ENCODE data around the gene BCAP29. TPM values are rescaled to one million over a fixed set of nuclear protein-coding genes. Genes with fewer than 3 reads are reported as not detected.
"Not testable (repeated sequence)": the region's sequence is repeated elsewhere in the genome, so short reads cannot be mapped to it uniquely, and the experiment has no call there.

Gene BCAP29
- total RNA-seq (10 to 100 TPM; 11.0 to 11.7 TPM), total RNA-seq (0.25 to 2.2 (median 0.84) reads per million in 172 experiments)
- polyA plus RNA-seq (2013, experiment 1 of 2), result 16.4 TPM
- 21.0 TPM for polyA plus RNA-seq (2013, experiment 2 of 2)

DNA sequence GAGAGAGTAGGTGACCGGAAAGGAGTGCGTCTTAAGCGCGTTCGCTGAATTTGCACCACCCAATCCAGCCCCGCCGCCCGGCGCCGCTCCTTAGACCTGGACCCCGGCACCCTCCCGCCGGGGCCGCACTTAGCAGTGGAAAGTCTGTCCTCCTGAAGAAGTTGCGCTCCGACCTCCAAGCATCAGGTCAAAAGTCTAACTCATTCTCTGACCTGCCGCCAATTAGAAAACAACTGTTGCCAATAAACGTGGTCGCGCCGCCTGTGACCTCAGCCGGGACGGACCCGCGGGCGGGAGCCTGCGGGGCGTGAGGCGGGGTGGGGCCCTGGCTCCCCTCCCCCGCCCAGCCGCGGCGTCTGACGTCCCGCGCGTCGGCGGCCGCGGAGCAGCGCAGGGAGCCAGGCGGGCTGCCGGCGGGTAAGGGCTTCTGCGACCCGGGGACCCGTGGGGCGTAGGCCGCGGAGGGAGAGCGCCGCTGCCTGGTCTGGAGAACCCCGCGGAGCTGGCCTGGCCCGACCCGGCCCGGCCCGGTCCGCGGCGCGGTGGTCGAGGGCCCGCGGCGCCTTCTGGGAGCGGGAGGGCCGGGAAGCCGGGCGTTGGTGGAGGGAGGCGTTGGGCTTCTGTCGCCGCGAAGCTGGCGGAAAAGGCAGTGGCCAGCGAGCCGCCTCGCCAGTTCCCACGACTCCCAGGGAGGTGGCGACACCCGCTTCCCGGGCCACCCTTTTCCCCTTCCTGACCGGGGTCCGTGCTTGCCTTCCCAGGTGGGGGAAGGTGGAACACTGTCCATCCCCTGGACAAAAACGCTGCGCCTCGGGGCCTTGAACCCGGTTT, at the start of gene BCAP29:
TSS of gene BCAP29 (plus strand) at position 362 of the 831 bp plus-strand sequence. CDS start 527 bp downstream, outside the sequence.
- H3K4me1 Mint-ChIP-seq (ENCODE audit: low read depth), result peaks cover 26% of the 10 kb centered on the region
- Histone ChIP-seq H3K9me3 (ENCODE audit: control insufficient read depth in 1 of 2, insufficient read depth in 1 of 2, low read length in 2 of 2) (no peaks in the 10 kb centered on the region), H3K27ac (ENCODE audit: low read depth in 1 of 2, low read length in 2 of 2) (peak within 1 kb of the TSS; percentile 26 to 50), H3K36me3 (ENCODE audit: insufficient read depth, low read length) (no peaks in the 10 kb centered on the region), H3K4me3 (ENCODE audit: low read length) (peak within 1 kb of the TSS; percentile 87), H3K27me3 (ENCODE audit: control insufficient read depth in 1 of 2, insufficient read depth in 2 of 2, low read length in 2 of 2) (no peaks in the 10 kb centered on the region), H3K4me1 (ENCODE audit: insufficient read depth, low read length) (peaks cover 7% of the 10 kb centered on the region)
- CTCF ChIA-PET, result no interaction called here
- no peak for TF ChIP-seq CTCF (IDR thresholded peaks at IDR 0.05)
- DNase-seq, result peak; percentile 31 to 87 (median 54)
- H3K27me3 Mint-ChIP-seq, result no peaks in the 10 kb centered on the region
- intact Hi-C loops (cut with DNase I, micrococcal nuclease), result loop anchor here (2.0 to 10.0 kb wide), 4 partner anchors 15 to 315 kb away; partner anchors contain the start of genes COG5 (in 1 of the 2), DLD (in 1 of the 2) and DUS4L (in 1 of the 2)
- no peaks in the 10 kb centered on the region for H3K9me3 Mint-ChIP-seq
- peak; percentile 95 for ATAC-seq (ENCODE audit: poor library complexity)
- H3K27ac Mint-ChIP-seq, result peak within 1 kb of the TSS; percentile 79
- POLR2A ChIA-PET, result interaction anchor here (0.7 to 1.9 kb wide), 5 partner anchors 8 to 412 kb away, joined by 3 to 18 read pairs (median 4); partner anchors contain the start of genes CBLL1, COG5, DUS4L and HBP1
- peaks cover 26% of the 10 kb centered on the region for H3K36me3 Mint-ChIP-seq (ENCODE audit: low read depth)
- peak within 1 kb of the TSS; percentile 93 for H3K4me3 Mint-ChIP-seq

DNA sequence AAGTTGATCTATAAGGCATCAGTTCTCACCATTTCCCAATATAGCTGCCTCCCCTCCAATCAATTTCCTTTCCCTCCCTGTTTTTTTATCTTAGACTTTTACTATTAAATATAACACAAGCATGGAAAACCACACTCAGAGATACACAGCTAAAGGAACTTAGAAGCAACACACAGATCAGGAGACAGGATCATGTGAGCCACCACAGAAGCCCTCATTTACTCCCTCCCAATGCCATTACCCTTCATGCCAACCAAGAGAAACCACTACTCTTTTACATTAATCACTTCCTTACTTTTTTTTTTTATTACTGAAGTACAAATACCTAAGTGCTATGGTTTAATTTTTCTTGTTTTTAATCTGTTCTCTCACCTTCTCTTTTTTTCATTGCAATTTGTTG, 49.3 kb upstream of the BCAP29 start:
- no peak for DNase-seq
- H3K4me1 ChIP-seq (ENCODE audit: insufficient read depth, low read length), result no peaks in the 10 kb centered on the region
- Mint-ChIP-seq H3K4me1 (ENCODE audit: low read depth) (peaks cover 48% of the 10 kb centered on the region), H3K27ac (no peak overlapping the region), H3K9me3 (peaks cover 7% of the 10 kb centered on the region), H3K27me3 (no peaks in the 10 kb centered on the region), H3K4me3 (no peak overlapping the region), H3K36me3 (ENCODE audit: low read depth) (peaks cover 71% of the 10 kb centered on the region)
- H3K4me3 ChIP-seq (ENCODE audit: low read length), result no peak overlapping the region
- H3K9me3 ChIP-seq (ENCODE audit: control insufficient read depth in 1 of 2, insufficient read depth in 1 of 2, low read length in 2 of 2), result no peaks in the 10 kb centered on the region
- no peak for TF ChIP-seq CTCF (IDR thresholded peaks at IDR 0.05)
- H3K27me3 ChIP-seq (ENCODE audit: control insufficient read depth in 1 of 2, insufficient read depth in 2 of 2, low read length in 2 of 2), result no peaks in the 10 kb centered on the region
- peaks cover 31% of the 10 kb centered on the region for H3K36me3 ChIP-seq (ENCODE audit: insufficient read depth, low read length)
- ChIA-PET CTCF (interaction anchor here (0.7 kb wide), 1 partner anchor 10 kb away, joined by 4 read pairs; no protein-coding TSS in a partner anchor), POLR2A (interaction anchor here (0.6 kb wide), 1 partner anchor 295 kb away, joined by 3 read pairs; no protein-coding TSS in a partner anchor)
- ATAC-seq (ENCODE audit: poor library complexity), result no peak
- intact Hi-C loops (cut with DNase I, micrococcal nuclease), result no loop called here
- H3K27ac ChIP-seq (ENCODE audit: low read depth in 1 of 2, low read length in 2 of 2), result no peak overlapping the region

GRCh38 chr7:107534139-107534538, 45.9 kb upstream of the BCAP29 start:
- ATAC-seq (ENCODE audit: poor library complexity) (no peak), DNase-seq (no peak)
- Histone ChIP-seq H3K9me3 (ENCODE audit: control insufficient read depth in 1 of 2, insufficient read depth in 1 of 2, low read length in 2 of 2) (no peaks in the 10 kb centered on the region), H3K4me3 (ENCODE audit: low read length) (no peak overlapping the region), H3K27ac (ENCODE audit: low read depth in 1 of 2, low read length in 2 of 2) (no peak overlapping the region), H3K36me3 (ENCODE audit: insufficient read depth, low read length) (peaks cover 32% of the 10 kb centered on the region), H3K27me3 (ENCODE audit: control insufficient read depth in 1 of 2, insufficient read depth in 2 of 2, low read length in 2 of 2) (no peaks in the 10 kb centered on the region), H3K4me1 (ENCODE audit: insufficient read depth, low read length) (no peaks in the 10 kb centered on the region)
- intact Hi-C loops (cut with DNase I, micrococcal nuclease), result no loop called here
- ChIA-PET CTCF (no interaction called here), POLR2A (no interaction called here)
- H3K27ac Mint-ChIP-seq, result no peak overlapping the region
- TF ChIP-seq CTCF (IDR thresholded peaks at IDR 0.05), result no peak
- peaks cover 11% of the 10 kb centered on the region for H3K9me3 Mint-ChIP-seq
- H3K4me1 Mint-ChIP-seq (ENCODE audit: low read depth), result peaks cover 43% of the 10 kb centered on the region
- no peaks in the 10 kb centered on the region for H3K27me3 Mint-ChIP-seq
- H3K36me3 Mint-ChIP-seq (ENCODE audit: low read depth), result peaks cover 80% of the 10 kb centered on the region
- H3K4me3 Mint-ChIP-seq, result no peak overlapping the region

DNA sequence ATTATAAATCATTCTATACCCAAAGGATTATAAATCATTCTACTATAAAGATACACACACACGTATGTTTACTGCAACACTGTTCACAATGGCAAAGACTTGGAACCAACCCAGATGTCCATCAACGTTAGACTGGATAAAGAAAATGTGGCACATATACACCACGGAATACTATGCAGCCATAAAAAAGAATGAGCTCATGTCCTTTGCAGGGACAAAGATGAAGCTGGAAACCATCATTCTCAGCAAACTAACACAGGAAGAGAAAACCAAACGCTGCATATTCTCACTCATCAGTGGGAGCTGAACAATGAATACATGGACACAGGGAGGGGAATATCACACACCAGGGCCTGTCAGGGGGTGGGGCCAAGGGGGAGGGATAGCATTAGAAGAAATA, 42.8 kb upstream of the BCAP29 start:
- H3K27ac Mint-ChIP-seq, result not testable (repeated sequence)
- peaks cover 94% of the 10 kb centered on the region for H3K36me3 Mint-ChIP-seq (ENCODE audit: low read depth)

More for the DNA sequence above, 42.8 kb upstream of the BCAP29 start:
- POLR2A ChIA-PET; H3K9me3 ChIP-seq (ENCODE audit: control insufficient read depth in 1 of 2, insufficient read depth in 1 of 2, low read length in 2 of 2); intact Hi-C loops (cut with DNase I, micrococcal nuclease); H3K27me3 Mint-ChIP-seq; H3K4me3 Mint-ChIP-seq; DNase-seq; H3K27me3 ChIP-seq (ENCODE audit: control insufficient read depth in 1 of 2, insufficient read depth in 2 of 2, low read length in 2 of 2); H3K4me3 ChIP-seq (ENCODE audit: low read length); H3K27ac ChIP-seq (ENCODE audit: low read depth in 1 of 2, low read length in 2 of 2); H3K4me1 ChIP-seq (ENCODE audit: insufficient read depth, low read length); ATAC-seq (ENCODE audit: poor library complexity): not testable (repeated sequence)
- H3K9me3 Mint-ChIP-seq, result peaks cover 11% of the 10 kb centered on the region
- CTCF ChIA-PET, result interaction anchor here (1.5 kb wide), 1 partner anchor 19 kb away, joined by 5 read pairs; no protein-coding TSS in a partner anchor
- peaks cover 43% of the 10 kb centered on the region for H3K4me1 Mint-ChIP-seq (ENCODE audit: low read depth)
- peaks cover 38% of the 10 kb centered on the region for H3K36me3 ChIP-seq (ENCODE audit: insufficient read depth, low read length)
